A549 (cell line): ENCODE data around the gene ADCY10. TPM values are rescaled to one million over a fixed set of nuclear protein-coding genes. Genes with fewer than 3 reads are reported as not detected.

Source experiments
- ATAC-seq, 2 experiments: fragments of 200-7000 bp in 1 of 2; fragments of >200 bp in 1 of 2; cut with Nextera tagmentation in 1 of 2; cut with Tn5 transposase in 1 of 2; 3 replicates each; pipeline versions ENCODE4 v1.8.0 to v1.9.1; 2018 to 2020; ENCODE audit warnings: mild to moderate bottlenecking in 1 of 2, moderate library complexity in 1 of 2
- CTCF ChIA-PET: fragments of 300-600 bp; sonication (Branson Sonifier 250); formaldehyde crosslinking; extraction: SDS; loops from one replicate; lab custom pipeline; 2021; ENCODE audit warnings: antibody characterized with exemption, inconsistent platforms; lab: Yijun Ruan, JAX
- POLR2A ChIA-PET: fragments of 350-600 bp; formaldehyde crosslinking; extraction: SDS; loops from one replicate; lab custom pipeline; 2021; ENCODE audit warnings: antibody characterized with exemption, inconsistent platforms; lab: Yijun Ruan, JAX
- DNase-seq, 2 experiments: peaks; one replicate each; pipeline versions ENCODE4 v3.0.0 to v3.0.0-alpha.2; 2011 to 2016; ENCODE audit warnings: low read depth in 1 of 2, low spot score in 1 of 2
- FAIRE-seq: peaks from 2 replicates; lab custom pipeline; 2011; peaks lifted over from hg19 to GRCh38; lab: Jason Lieb, UNC
- H3K27ac ChIP-seq, 2 experiments: fragments of >200 bp; sonication (Bioruptor Twin); formaldehyde crosslinking; 3 replicates each; pipeline ENCODE4 v1.5.1; 2016 to 2017
- H3K4me1 ChIP-seq: fragments of >200 bp; sonication (Bioruptor Twin); formaldehyde crosslinking; 3 replicates; pipeline ENCODE4 v1.6.1; 2016
- H3K4me2 ChIP-seq: fragments of >200 bp; sonication (Bioruptor Twin); formaldehyde crosslinking; 3 replicates; pipeline ENCODE4 v1.6.1; 2016
- H3K4me3 ChIP-seq: fragments of >200 bp; sonication (Bioruptor Twin); formaldehyde crosslinking; 3 replicates; pipeline ENCODE4 v1.5.1; 2016
- H3K9me3 ChIP-seq: fragments of >200 bp; sonication (Bioruptor Twin); formaldehyde crosslinking; 3 replicates; pipeline ENCODE4 v1.6.1; 2016
- BHLHE40 ChIP-seq: IDR thresholded peaks from 2 replicates; pipeline ENCODE4 v1.6.1; 2012; ENCODE audit warnings: low read depth, low read length, inconsistent platforms
- CBX8 ChIP-seq: fragments of 200-600 bp; sonication (generic); IDR thresholded peaks from 2 replicates; pipeline ENCODE4 v1.6.1; 2016
- CEBPB ChIP-seq, 2 experiments: fragments of >200 bp in 1 of 2; sonication (Bioruptor Twin) in 1 of 2; formaldehyde crosslinking in 1 of 2; IDR thresholded peaks; 2 replicates each; pipeline ENCODE4 v1.6.1; 2012 to 2016
- CHD2 ChIP-seq: fragments of 150-350 bp; IDR thresholded peaks from 2 replicates; pipeline ENCODE4 v1.6.1; 2014; ENCODE audit warnings: low read length; ENCODE audit not compliant: partially characterized antibody
- FOSL2 ChIP-seq, 2 experiments: fragments of 450-650 bp in 1 of 2; fragments of >200 bp in 1 of 2; sonication (Bioruptor Twin) in 1 of 2; formaldehyde crosslinking; IDR thresholded peaks; 2 replicates each; pipeline versions ENCODE4 v1.5.0 to v1.6.1; 2016 to 2020; ENCODE audit warnings: mild to moderate bottlenecking in 1 of 2, moderate library complexity in 1 of 2
- FOXS1 ChIP-seq: fragments of 250-450 bp; sonication (Bioruptor Pico); IDR thresholded peaks from 2 replicates; pipeline ENCODE4 v1.5.0; 2020; ENCODE audit warnings: mild to moderate bottlenecking, moderate library complexity
- HOXB5 ChIP-seq: fragments of 250-450 bp; sonication (Bioruptor Pico); IDR thresholded peaks from 2 replicates; pipeline ENCODE4 v1.5.0; 2020; ENCODE audit warnings: mild to moderate bottlenecking, moderate library complexity
- JUN ChIP-seq, 2 experiments: fragments of >200 bp; sonication (Bioruptor Twin); formaldehyde crosslinking; IDR thresholded peaks; 2 replicates in 1 of 2; 3 replicates in 1 of 2; pipeline ENCODE4 v1.6.1; 2016 to 2017
- JUNB ChIP-seq: fragments of >200 bp; sonication (Bioruptor Twin); formaldehyde crosslinking; IDR thresholded peaks from 2 replicates; pipeline ENCODE4 v1.6.1; 2016
- KDM5A ChIP-seq: fragments of 200-600 bp; sonication (generic); IDR thresholded peaks from 2 replicates; pipeline ENCODE4 v1.6.1; 2016; ENCODE audit warnings: antibody characterized with exemption, mild to moderate bottlenecking
- MAZ ChIP-seq: fragments of 150-350 bp; IDR thresholded peaks from 2 replicates; pipeline ENCODE4 v1.6.1; 2014; ENCODE audit warnings: antibody characterized with exemption, low read depth, low read length, borderline replicate concordance
- NFE2L2 ChIP-seq: fragments of 150-350 bp; conservative IDR thresholded peaks from 2 replicates; pipeline ENCODE4 v1.6.1; 2014; ENCODE audit warnings: low read length
- NPAS2 ChIP-seq: fragments of 250-450 bp; sonication (Bioruptor Pico); IDR thresholded peaks from 2 replicates; pipeline ENCODE4 v1.8.0; 2022; ENCODE audit warnings: mild to moderate bottlenecking, moderate library complexity, borderline replicate concordance
- NR3C1 ChIP-seq: fragments of >200 bp; sonication (Bioruptor Twin); formaldehyde crosslinking; IDR thresholded peaks from 3 replicates; pipeline ENCODE4 v1.6.1; 2017
- PHF8 ChIP-seq: fragments of 200-600 bp; sonication (generic); IDR thresholded peaks from 2 replicates; pipeline ENCODE4 v1.6.1; 2016; ENCODE audit warnings: low read depth, mild to moderate bottlenecking, antibody characterized with exemption, moderate library complexity, borderline replicate concordance
- POLR2AphosphoS2 ChIP-seq: conservative IDR thresholded peaks from 2 replicates; pipeline ENCODE4 v1.6.1; 2012; ENCODE audit warnings: low read length, improper control_type of control experiment, inconsistent platforms
- RARB ChIP-seq: fragments of 250-450 bp; sonication (Bioruptor Pico); IDR thresholded peaks from 2 replicates; pipeline ENCODE4 v1.8.0; 2021; ENCODE audit warnings: mild to moderate bottlenecking, moderate library complexity
- ZC3H11A ChIP-seq: fragments of 450-650 bp; IDR thresholded peaks from 2 replicates; pipeline ENCODE4 v1.6.1; 2014; ENCODE audit warnings: antibody characterized with exemption, mild to moderate bottlenecking
- ZFP36 ChIP-seq: fragments of 450-650 bp; IDR thresholded peaks from 2 replicates; pipeline ENCODE4 v1.6.1; 2014; ENCODE audit warnings: borderline replicate concordance; ENCODE audit not compliant: partially characterized antibody
- ZNF302 ChIP-seq: fragments of 250-450 bp; sonication (Bioruptor Pico); IDR thresholded peaks from 2 replicates; pipeline ENCODE4 v1.9.0; 2021; ENCODE audit warnings: inconsistent platforms, mild to moderate bottlenecking, moderate library complexity
- WGBS: methylation state at CpG from one replicate; pipeline ENCODE4 v1.1.6; 2017; ENCODE audit errors: missing lambda C conversion rate; 5-methylcytosine and 5-hydroxymethylcytosine counted together
- polyA plus RNA-seq, 4 experiments: library from polyadenylated mRNA; depleted of rRNA in 3 of 4; stranded (reverse); fragments of >200 nt; fragmentation: RNase III in 1 of 4; extraction: RNeasy Plus Mini Kit Qiagen cat#74134 plus additional on column Dnase treatment in 1 of 4; gene quantifications; 2 replicates in 3 of 4; 3 replicates in 1 of 4; pipeline ENCODE4 v1.2.3, GENCODE V29; 2011 to 2017
- TF ChIP-seq, protein P1 (sequence below): fragments of 450-650 bp; IDR thresholded peaks from 2 replicates; pipeline ENCODE4 v1.6.1; 2014; ENCODE audit warnings: antibody characterized with exemption
- TF ChIP-seq, protein P2 (sequence below): fragments of >200 bp; sonication (Bioruptor Twin); formaldehyde crosslinking; IDR thresholded peaks from 2 replicates; pipeline ENCODE4 v1.6.1; 2016
- TF ChIP-seq, protein P3 (sequence below): IDR thresholded peaks from 2 replicates; pipeline ENCODE4 v1.6.1; 2012
- TF ChIP-seq, protein P4 (sequence below): fragments of 250-450 bp; sonication (Bioruptor Pico); IDR thresholded peaks from 2 replicates; pipeline ENCODE4 v1.5.0; 2021; ENCODE audit warnings: mild to moderate bottlenecking, moderate library complexity, borderline replicate concordance
- TF ChIP-seq, protein P5 (sequence below): fragments of 250-450 bp; sonication (Bioruptor Pico); IDR thresholded peaks from 2 replicates; pipeline ENCODE4 v1.5.0; 2020; ENCODE audit warnings: low read depth, mild to moderate bottlenecking, moderate library complexity
- TF ChIP-seq, protein P6 (sequence below): fragments of >200 bp; sonication (Bioruptor Twin); formaldehyde crosslinking; IDR thresholded peaks from 3 replicates; pipeline ENCODE4 v1.6.1; 2016

ADCY10 gene
- polyA plus RNA-seq, 2 of the 4 experiments (the other 2 are of a cell fraction): 0.03 to 0.18 TPM

DNA sequence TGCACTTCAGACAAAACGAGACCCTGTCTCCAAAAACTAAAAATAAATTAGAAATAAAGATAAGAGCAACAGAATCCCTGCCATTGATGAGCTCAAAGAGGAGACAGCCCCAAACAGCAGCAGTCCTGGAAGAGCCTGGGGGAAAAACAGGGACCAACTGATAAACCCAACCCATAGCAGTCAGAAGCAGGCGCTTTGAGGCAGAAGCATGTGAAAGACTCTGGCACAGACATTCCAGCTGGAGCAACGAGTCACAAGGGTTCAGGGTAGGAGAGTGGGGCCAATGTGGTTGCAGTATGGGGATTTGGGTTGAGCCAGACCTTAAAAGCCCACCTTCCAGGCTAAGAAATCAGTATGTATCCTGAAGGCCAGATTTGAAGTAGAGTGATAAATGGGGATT, 113.7 kb downstream of the ADCY10 start:
- no peak for DNase-seq
- Histone ChIP-seq H3K27ac (no peak overlapping the region), H3K4me2 (no peak overlapping the region)
- TF ChIP-seq ZC3H11A: no peak
- TF ChIP-seq, protein P1, sequence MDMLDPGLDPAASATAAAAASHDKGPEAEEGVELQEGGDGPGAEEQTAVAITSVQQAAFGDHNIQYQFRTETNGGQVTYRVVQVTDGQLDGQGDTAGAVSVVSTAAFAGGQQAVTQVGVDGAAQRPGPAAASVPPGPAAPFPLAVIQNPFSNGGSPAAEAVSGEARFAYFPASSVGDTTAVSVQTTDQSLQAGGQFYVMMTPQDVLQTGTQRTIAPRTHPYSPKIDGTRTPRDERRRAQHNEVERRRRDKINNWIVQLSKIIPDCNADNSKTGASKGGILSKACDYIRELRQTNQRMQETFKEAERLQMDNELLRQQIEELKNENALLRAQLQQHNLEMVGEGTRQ: no peak
- TF ChIP-seq NFE2L2: no peak
- no peak for TF ChIP-seq ZFP36
- no peak for TF ChIP-seq CHD2
- no peak for TF ChIP-seq ZNF302 (CRISPR knock-in tag)
- TF ChIP-seq CBX8: no peak
- TF ChIP-seq, protein P2, sequence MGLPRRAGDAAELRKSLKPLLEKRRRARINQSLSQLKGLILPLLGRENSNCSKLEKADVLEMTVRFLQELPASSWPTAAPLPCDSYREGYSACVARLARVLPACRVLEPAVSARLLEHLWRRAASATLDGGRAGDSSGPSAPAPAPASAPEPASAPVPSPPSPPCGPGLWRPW: no peak
- TF ChIP-seq JUN (IDR thresholded peaks at IDR 0.05): no peak
- TF ChIP-seq, protein P3, sequence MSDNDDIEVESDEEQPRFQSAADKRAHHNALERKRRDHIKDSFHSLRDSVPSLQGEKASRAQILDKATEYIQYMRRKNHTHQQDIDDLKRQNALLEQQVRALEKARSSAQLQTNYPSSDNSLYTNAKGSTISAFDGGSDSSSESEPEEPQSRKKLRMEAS: no peak
- TF ChIP-seq, protein P4, sequence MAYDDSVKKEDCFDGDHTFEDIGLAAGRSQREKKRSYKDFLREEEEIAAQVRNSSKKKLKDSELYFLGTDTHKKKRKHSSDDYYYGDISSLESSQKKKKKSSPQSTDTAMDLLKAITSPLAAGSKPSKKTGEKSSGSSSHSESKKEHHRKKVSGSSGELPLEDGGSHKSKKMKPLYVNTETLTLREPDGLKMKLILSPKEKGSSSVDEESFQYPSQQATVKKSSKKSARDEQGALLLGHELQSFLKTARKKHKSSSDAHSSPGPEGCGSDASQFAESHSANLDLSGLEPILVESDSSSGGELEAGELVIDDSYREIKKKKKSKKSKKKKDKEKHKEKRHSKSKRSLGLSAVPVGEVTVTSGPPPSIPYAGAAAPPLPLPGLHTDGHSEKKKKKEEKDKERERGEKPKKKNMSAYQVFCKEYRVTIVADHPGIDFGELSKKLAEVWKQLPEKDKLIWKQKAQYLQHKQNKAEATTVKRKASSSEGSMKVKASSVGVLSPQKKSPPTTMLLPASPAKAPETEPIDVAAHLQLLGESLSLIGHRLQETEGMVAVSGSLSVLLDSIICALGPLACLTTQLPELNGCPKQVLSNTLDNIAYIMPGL: no peak
- no peak for TF ChIP-seq MAZ
- no peak for TF ChIP-seq NR3C1
- TF ChIP-seq RARB: no peak
- no peak for TF ChIP-seq FOXS1 (CRISPR knock-in tag)
- TF ChIP-seq POLR2AphosphoS2: no peak
- TF ChIP-seq JUNB: no peak
- no peak for TF ChIP-seq CEBPB (IDR thresholded peaks at IDR 0.05)
- TF ChIP-seq, all 56 proteins: peak for 0
- 77% methylated on average over 3 of the region's 3 CpGs for WGBS
- CTCF ChIA-PET: interaction anchor here (0.8 to 2.5 kb wide), 3 partner anchors 11 to 200 kb away, joined by 3 to 6 read pairs (median 4); no protein-coding TSS in a partner anchor
- H3K4me3 ChIP-seq: no peak overlapping the region
- peaks cover 48% of the 10 kb centered on the region for H3K4me1 ChIP-seq
- FAIRE-seq (no peak), ATAC-seq (no peak)
- POLR2A ChIA-PET: no interaction called here
- H3K9me3 ChIP-seq: no peaks in the 10 kb centered on the region

DNA sequence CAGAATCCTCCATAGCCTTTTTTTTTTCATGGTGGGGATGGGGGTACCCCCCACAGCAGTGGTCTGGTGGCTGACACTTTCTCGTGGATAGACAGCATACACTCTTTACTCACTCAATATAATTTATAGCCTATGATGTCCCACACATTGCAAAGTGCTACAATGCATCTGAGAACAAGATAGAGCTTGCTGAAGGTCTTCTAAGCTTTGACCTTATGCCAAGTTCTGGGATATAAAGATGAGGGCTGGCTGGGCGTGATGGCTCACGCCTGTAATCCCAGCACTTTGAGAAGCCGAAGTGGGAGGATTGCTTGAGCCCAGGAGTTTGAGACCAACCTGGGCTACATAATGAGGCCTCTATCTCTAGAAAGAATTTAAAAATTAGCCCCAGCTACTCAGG, 114.2 kb downstream of the ADCY10 start:
- TF ChIP-seq, protein P5, sequence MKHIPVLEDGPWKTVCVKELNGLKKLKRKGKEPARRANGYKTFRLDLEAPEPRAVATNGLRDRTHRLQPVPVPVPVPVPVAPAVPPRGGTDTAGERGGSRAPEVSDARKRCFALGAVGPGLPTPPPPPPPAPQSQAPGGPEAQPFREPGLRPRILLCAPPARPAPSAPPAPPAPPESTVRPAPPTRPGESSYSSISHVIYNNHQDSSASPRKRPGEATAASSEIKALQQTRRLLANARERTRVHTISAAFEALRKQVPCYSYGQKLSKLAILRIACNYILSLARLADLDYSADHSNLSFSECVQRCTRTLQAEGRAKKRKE: no peak
- no peak for TF ChIP-seq PHF8
- no peak for TF ChIP-seq NPAS2 (CRISPR knock-in tag)
- no peak for TF ChIP-seq BHLHE40
- no peak for TF ChIP-seq CEBPB (IDR thresholded peaks at IDR 0.05)
- no peak for TF ChIP-seq RARB
- TF ChIP-seq, protein P6, sequence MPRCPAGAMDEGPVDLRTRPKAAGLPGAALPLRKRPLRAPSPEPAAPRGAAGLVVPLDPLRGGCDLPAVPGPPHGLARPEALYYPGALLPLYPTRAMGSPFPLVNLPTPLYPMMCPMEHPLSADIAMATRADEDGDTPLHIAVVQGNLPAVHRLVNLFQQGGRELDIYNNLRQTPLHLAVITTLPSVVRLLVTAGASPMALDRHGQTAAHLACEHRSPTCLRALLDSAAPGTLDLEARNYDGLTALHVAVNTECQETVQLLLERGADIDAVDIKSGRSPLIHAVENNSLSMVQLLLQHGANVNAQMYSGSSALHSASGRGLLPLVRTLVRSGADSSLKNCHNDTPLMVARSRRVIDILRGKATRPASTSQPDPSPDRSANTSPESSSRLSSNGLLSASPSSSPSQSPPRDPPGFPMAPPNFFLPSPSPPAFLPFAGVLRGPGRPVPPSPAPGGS: no peak
- TF ChIP-seq NFE2L2: no peak
- TF ChIP-seq FOSL2 (IDR thresholded peaks at IDR 0.05): no peak
- no peak for TF ChIP-seq FOSL2 (CRISPR knock-in tag; IDR thresholded peaks at IDR 0.05)
- no peak for TF ChIP-seq CBX8
- no peak for TF ChIP-seq HOXB5 (CRISPR knock-in tag)
- no peak for TF ChIP-seq KDM5A
- TF ChIP-seq, all 56 proteins: peak for 0
- DNase-seq: no peak
- Histone ChIP-seq H3K4me3 (no peak overlapping the region), H3K9me3 (no peaks in the 10 kb centered on the region), H3K4me2 (no peak overlapping the region), H3K4me1 (peaks cover 44% of the 10 kb centered on the region), H3K27ac (no peak overlapping the region)
- ChIA-PET POLR2A (interaction anchor here (0.6 kb wide), 1 partner anchor 100 kb away, joined by 3 read pairs; no protein-coding TSS in a partner anchor), CTCF (interaction anchor here (0.6 to 2.5 kb wide), 5 partner anchors 12 to 199 kb away, joined by 3 to 6 read pairs (median 4); no protein-coding TSS in a partner anchor)
- 25% methylated on average over 4 of the region's 4 CpGs for WGBS
- ATAC-seq: no peak
- FAIRE-seq: no peak
